Heart right ventricle (tissue), 16 donors: ENCODE measurements around the gene HEPN1. TPM values are rescaled to one million over a fixed set of nuclear protein-coding genes. Genes with fewer than 3 reads are reported as not detected.

Experiments
- ATAC-seq, 8 donors: fragments of 200-7000 bp; cut with Tn5 transposase; one replicate each; pipeline ENCODE4 v1.9.1; 2020; ENCODE audit warnings: mild to moderate bottlenecking in 8 of 8, moderate library complexity in 8 of 8, moderate number of reproducible peaks in 1 of 8
- DNase-seq, 2 donors: peaks; one replicate each; pipeline ENCODE4 v3.0.0-alpha.2; 2020
- H3K27ac ChIP-seq, 10 donors: fragments of 200-600 bp; sonication (generic) in 2 of 10; one replicate each; pipeline versions ENCODE4 v1.5.0 to v1.8.0; 2020 to 2022; ENCODE audit warnings: mild to moderate bottlenecking in 3 of 10
- H3K27me3 ChIP-seq, 7 donors: fragments of 200-600 bp; one replicate each; pipeline ENCODE4 v1.8.0; 2021 to 2022; ENCODE audit warnings: mild to moderate bottlenecking in 2 of 7
- H3K36me3 ChIP-seq, 9 donors: fragments of 200-600 bp; sonication (generic) in 1 of 9; one replicate each; pipeline versions ENCODE4 v1.5.0 to v1.8.0; 2020 to 2022; ENCODE audit warnings: mild to moderate bottlenecking in 2 of 9
- H3K4me1 ChIP-seq, 9 donors: fragments of 200-600 bp; sonication (generic) in 1 of 9; one replicate each; pipeline versions ENCODE4 v1.5.0 to v1.8.0; 2020 to 2022; ENCODE audit warnings: mild to moderate bottlenecking in 4 of 9
- H3K4me3 ChIP-seq, 10 donors: fragments of 200-600 bp; sonication (generic) in 2 of 10; one replicate each; pipeline versions ENCODE4 v1.5.0 to v1.8.0; 2020 to 2022; ENCODE audit warnings: mild to moderate bottlenecking in 7 of 10, moderate library complexity in 2 of 10
- H3K9me3 ChIP-seq, 11 donors: fragments of 200-600 bp in 10 of 11; sonication (generic) in 2 of 11; one replicate each; pipeline versions ENCODE4 v1.5.0 to v1.8.0; 2013 to 2022; ENCODE audit warnings: mild to moderate bottlenecking in 2 of 11, control low read depth in 1 of 11, moderate library complexity in 1 of 11
- WGBS, 2 donors: extraction: QIAGEN DNeasy Blood & Tissue Kit; methylation state at CpG; one replicate each; pipeline ENCODE4 v1.1.7; 2013; ENCODE audit warnings: inconsistent platforms in 1 of 2; 5-methylcytosine and 5-hydroxymethylcytosine counted together
- intact Hi-C, 10 donors: fragments of 100-400 bp; cut with DNase I; formaldehyde crosslinking; loops; one replicate each; pipeline versions ENCODE4 v1.11.1 to v1.14.2; 2022
- polyA plus RNA-seq, 2 donors: library from polyadenylated mRNA; stranded (reverse); fragments of 200-250 nt; gene quantifications; one replicate each; pipeline ENCODE4 v1.2.3, GENCODE V29; 2013
- total RNA-seq, 10 donors: library from RNA; stranded (reverse); fragmentation: NEBNext Ultra II Directional in 3 of 10; extraction: Animal tissue kit (Norgen Biotek cat#: 25700) in 3 of 10; gene quantifications; one replicate each; pipeline versions ENCODE4 v1.2.1 to v1.2.4, GENCODE V29; 2021 to 2023
- TF ChIP-seq, protein P1 (sequence below), 9 donors: fragments of 200-600 bp; sonication (generic) in 2 of 9; IDR thresholded peaks; one replicate each; pipeline versions ENCODE4 v1.5.0 to v1.8.0; 2021 to 2022; ENCODE audit warnings: antibody characterized with exemption in 9 of 9, mild to moderate bottlenecking in 5 of 9, moderate library complexity in 1 of 9
- donor health status: Arrhythmogenic right ventricular cardiomyopathy.
- donor health status: ischemic (EF 13 %, LVEDD 7.1; RV severe dilation, severe dysfunction).
- donor health status: healthy with polysubstance abuse.
- donor health status: DM: no; HTN: yes; CAD: no.
- donor health status: DM: no; HTN: no; CAD: no.
- donor health status: ischemic (EF 25% LVEDD 6.9; RV normal size, moderate dysfunction).
- donor health status: ischemic (EF 25% LVEDD 5.7; RV mildly dilated, moderate dysfunction).
- donor health status: healthy.
- donor health status: DM: yes; HTN: yes; CAD: no.
- donor health status: Ischemic cardiomyopathy.
- donor health status: ischemic (EF 35%, LVEDD 5.7; RV mildly dilated, moderate dysfunction).
- donor health status: nonischemic (EF 11% LVEDD 7.7; RV severe dilation, severe dysfunction).
- donor health status: DM: yes; HTN: yes; CAD: no.
- donor health status: PGD.
- donor health status: ischemic (EF 29% LVEDD 5.4; RV normal size, mild dysfunction).
- donor health status: nonischemic (EF 23%, LVEDD 6.1; RV moderate dilation, normal function).

The HEPN1 gene
- total and polyA plus RNA-seq, 12 donors = 0.03 TPM; not detected in 11

DNA sequence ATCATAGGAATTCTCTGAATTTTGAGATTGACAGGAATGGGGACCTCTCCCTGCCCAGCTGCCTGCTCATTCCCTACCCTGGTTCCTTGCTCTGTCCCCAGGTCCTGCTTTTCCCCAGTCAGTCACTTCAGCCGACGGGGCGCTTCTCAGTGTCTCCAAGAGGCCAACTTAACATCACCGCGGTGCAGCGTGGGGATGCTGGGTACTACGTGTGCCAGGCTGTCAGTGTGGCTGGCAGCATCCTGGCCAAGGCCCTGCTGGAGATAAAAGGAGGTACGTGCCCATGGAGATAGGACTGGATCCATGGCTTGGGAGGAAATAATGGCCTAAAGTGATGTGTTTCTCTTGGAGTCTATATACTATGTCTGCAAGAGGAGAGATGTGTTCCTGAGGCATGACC, 46.8 kb upstream of the HEPN1 start:
- Histone ChIP-seq H3K9me3 (no peaks in the 10 kb centered on the region), H3K36me3 (no peaks in the 10 kb centered on the region), H3K27ac (no peak overlapping the region), H3K27me3 (peaks cover 9 to 92% (median 68%) of the 10 kb centered on the region in 7 donors), H3K4me3 (no peak overlapping the region), H3K4me1 (peaks cover 1 to 39% (median 23%) of the 10 kb centered on the region in 9 donors)
- DNase-seq (no peak), ATAC-seq (no peak)
- TF ChIP-seq, protein P1, sequence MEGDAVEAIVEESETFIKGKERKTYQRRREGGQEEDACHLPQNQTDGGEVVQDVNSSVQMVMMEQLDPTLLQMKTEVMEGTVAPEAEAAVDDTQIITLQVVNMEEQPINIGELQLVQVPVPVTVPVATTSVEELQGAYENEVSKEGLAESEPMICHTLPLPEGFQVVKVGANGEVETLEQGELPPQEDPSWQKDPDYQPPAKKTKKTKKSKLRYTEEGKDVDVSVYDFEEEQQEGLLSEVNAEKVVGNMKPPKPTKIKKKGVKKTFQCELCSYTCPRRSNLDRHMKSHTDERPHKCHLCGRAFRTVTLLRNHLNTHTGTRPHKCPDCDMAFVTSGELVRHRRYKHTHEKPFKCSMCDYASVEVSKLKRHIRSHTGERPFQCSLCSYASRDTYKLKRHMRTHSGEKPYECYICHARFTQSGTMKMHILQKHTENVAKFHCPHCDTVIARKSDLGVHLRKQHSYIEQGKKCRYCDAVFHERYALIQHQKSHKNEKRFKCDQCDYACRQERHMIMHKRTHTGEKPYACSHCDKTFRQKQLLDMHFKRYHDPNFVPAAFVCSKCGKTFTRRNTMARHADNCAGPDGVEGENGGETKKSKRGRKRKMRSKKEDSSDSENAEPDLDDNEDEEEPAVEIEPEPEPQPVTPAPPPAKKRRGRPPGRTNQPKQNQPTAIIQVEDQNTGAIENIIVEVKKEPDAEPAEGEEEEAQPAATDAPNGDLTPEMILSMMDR (IDR thresholded peaks at IDR 0.05) = no peak
- 43 to 48% methylated on average over 8 of the region's 8 CpGs for WGBS, 2 donors
- intact Hi-C loops = loop anchor here in 1 of 10 donors (10.0 kb wide), 1 partner anchor 53 kb away; no protein-coding TSS in a partner anchor

DNA sequence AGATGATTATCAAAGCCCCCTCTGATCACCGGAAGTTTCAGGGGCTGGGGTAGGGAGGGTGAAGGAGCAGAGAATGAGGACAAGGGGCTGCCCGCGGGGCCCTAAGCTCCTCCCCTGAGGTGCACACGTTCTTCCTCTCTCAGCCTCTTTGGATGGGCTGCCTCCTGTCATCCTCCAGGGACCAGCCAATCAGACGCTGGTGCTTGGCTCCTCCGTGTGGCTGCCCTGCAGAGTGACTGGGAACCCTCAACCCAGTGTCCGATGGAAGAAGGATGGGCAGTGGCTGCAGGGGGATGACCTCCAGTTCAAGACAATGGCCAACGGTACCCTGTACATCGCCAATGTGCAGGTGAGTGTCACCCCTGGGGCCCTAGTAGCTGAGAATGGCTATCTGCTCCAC, 46.3 kb upstream of the HEPN1 start:
- Histone ChIP-seq H3K27ac (no peak overlapping the region), H3K27me3 (peaks cover 7 to 92% (median 66%) of the 10 kb centered on the region in 7 donors), H3K4me1 (peaks cover 3 to 39% (median 28%) of the 10 kb centered on the region in 9 donors), H3K36me3 (no peaks in the 10 kb centered on the region), H3K4me3 (no peak overlapping the region), H3K9me3 (no peaks in the 10 kb centered on the region)
- ATAC-seq (no peak), DNase-seq (no peak)
- TF ChIP-seq, protein P1 (IDR thresholded peaks at IDR 0.05) = no peak
- 22 to 28% methylated on average over 9 of the region's 9 CpGs for WGBS, 2 donors
- intact Hi-C loops = loop anchor here in 1 of 10 donors (10.0 kb wide), 1 partner anchor 52 kb away; no protein-coding TSS in a partner anchor

DNA sequence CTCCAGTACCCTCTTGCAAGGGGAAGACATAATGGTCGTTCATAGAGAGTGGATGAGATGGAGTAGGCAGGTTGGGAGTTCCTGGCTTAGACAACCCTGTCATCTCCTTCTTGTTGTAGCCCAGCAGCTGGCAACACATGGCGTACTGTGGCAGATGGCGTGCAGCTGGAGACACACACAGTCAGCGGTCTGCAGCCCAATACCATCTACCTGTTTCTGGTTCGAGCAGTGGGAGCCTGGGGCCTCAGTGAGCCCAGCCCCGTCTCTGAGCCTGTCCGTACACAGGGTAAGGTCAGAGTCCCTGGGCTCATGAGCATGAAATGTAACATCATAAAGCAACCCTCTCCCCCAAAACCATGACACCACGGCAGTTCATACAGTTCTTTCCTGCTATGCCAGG, 45.1 kb upstream of the HEPN1 start:
- Histone ChIP-seq H3K36me3 (no peaks in the 10 kb centered on the region), H3K4me3 (no peak overlapping the region), H3K4me1 (peaks cover 3 to 39% (median 26%) of the 10 kb centered on the region in 9 donors), H3K27me3 (peaks cover under 1 to 82% (median 61%) of the 10 kb centered on the region in 7 donors), H3K27ac (no peak overlapping the region), H3K9me3 (no peaks in the 10 kb centered on the region)
- DNase-seq (no peak), ATAC-seq (no peak)
- 88% methylated on average over 8 of the region's 8 CpGs for WGBS, 2 donors
- intact Hi-C loops = loop anchor here in 1 of 10 donors (10.0 kb wide), 1 partner anchor 51 kb away; no protein-coding TSS in a partner anchor
- TF ChIP-seq, protein P1 (IDR thresholded peaks at IDR 0.05) = no peak

DNA sequence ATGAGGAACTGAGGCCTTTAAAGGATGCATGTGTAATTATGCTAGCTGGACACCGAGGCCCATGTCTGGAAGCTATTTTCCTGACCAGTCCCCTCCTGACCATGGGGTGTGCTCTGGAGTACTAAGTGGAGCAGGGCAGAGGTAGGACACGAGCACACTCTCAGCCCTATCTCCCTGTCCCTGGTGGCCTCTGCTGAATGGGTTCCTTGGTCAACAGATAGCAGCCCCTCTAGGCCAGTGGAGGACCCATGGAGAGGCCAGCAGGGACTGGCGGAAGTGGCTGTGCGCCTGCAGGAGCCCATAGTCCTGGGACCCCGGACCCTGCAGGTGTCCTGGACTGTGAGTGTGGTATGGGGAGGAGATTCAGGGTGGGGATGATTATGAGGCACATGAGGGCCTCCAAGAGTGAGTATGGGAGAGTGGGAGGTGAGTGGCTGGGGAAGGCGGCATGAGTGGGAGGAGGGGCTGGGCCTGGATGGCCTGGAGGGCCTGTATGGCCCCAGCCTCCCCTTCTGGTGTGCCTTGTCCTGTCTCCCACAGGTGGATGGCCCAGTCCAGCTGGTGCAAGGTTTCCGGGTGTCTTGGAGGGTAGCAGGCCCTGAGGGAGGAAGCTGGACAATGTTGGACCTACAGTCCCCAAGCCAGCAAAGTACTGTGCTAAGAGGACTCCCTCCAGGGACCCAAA, 44.3 kb upstream of the HEPN1 start:
- 97 to 98% methylated on average over 7 of the region's 7 CpGs for WGBS, 2 donors
- Histone ChIP-seq H3K36me3 (no peaks in the 10 kb centered on the region), H3K27me3 (peaks cover 0 to 78% (median 53%) of the 10 kb centered on the region in 7 donors), H3K4me1 (peaks cover 3 to 36% (median 23%) of the 10 kb centered on the region in 9 donors), H3K9me3 (no peaks in the 10 kb centered on the region), H3K27ac (no peak overlapping the region), H3K4me3 (no peak overlapping the region)
- ATAC-seq = no peak
- DNase-seq = no peak
- TF ChIP-seq, protein P1 (IDR thresholded peaks at IDR 0.05) = no peak
- intact Hi-C loops = loop anchor here in 3 of 10 donors (5.0 to 10.0 kb wide), 3 partner anchors 43 to 78 kb away; partner anchors contain the start of genes CCDC15 (in 2 of the 3) and HEPN1 (in 1 of the 3)
